GM23338 (cell line): ENCODE data around the gene PGLYRP1. TPM values are rescaled to one million over a fixed set of nuclear protein-coding genes. Genes with fewer than 3 reads are reported as not detected.

ENCODE experiments used
- ATAC-seq: fragments of 200-7000 bp; cut with Tn5 transposase; 3 replicates; pipeline ENCODE4 v1.9.1; 2020
- DNase-seq: peaks from one replicate; pipeline ENCODE4 v3.0.0-alpha.2; 2015; ENCODE audit warnings: low spot score
- H2AFZ ChIP-seq: fragments of 200-600 bp; sonication (generic); 2 replicates; pipeline ENCODE4 v1.8.0; 2016; ENCODE audit warnings: antibody characterized with exemption, mild to moderate bottlenecking, moderate library complexity
- H3F3A ChIP-seq: fragments of 200-600 bp; sonication (generic); replicated peaks from 2 replicates; pipeline ENCODE4 v1.8.0; 2017; ENCODE audit warnings: antibody characterized with exemption, mixed run types, low read depth
- H3K27ac ChIP-seq: fragments of 200-600 bp; sonication (generic); 2 replicates; pipeline ENCODE4 v1.6.1; 2016; ENCODE audit warnings: low read depth
- H3K27me3 ChIP-seq: fragments of 200-600 bp; sonication (generic); 2 replicates; pipeline ENCODE4 v1.8.0; 2016; ENCODE audit warnings: mild to moderate bottlenecking, mixed run types, moderate library complexity; ENCODE audit not compliant: insufficient read depth
- H3K36me3 ChIP-seq: fragments of 200-600 bp; sonication (generic); 2 replicates; pipeline ENCODE4 v1.8.0; 2016; ENCODE audit warnings: mild to moderate bottlenecking; ENCODE audit not compliant: insufficient read depth
- H3K4me1 ChIP-seq: fragments of 200-600 bp; sonication (generic); 2 replicates; pipeline ENCODE4 v1.8.0; 2016; ENCODE audit warnings: mild to moderate bottlenecking, moderate library complexity; ENCODE audit not compliant: insufficient read depth
- H3K4me2 ChIP-seq: fragments of 200-600 bp; sonication (generic); 2 replicates; pipeline ENCODE4 v1.7.1; 2017; ENCODE audit warnings: mixed run types
- H3K4me3 ChIP-seq: fragments of 200-600 bp; sonication (generic); 2 replicates; pipeline ENCODE4 v1.6.1; 2016; ENCODE audit warnings: mixed run types
- H3K79me2 ChIP-seq: fragments of 200-600 bp; sonication (generic); replicated peaks from 2 replicates; pipeline ENCODE4 v1.8.0; 2017; ENCODE audit warnings: mild to moderate bottlenecking; ENCODE audit not compliant: insufficient read depth
- H3K9me2 ChIP-seq: fragments of 200-600 bp; sonication (generic); 2 replicates; pipeline ENCODE4 v1.8.0; 2017; ENCODE audit not compliant: insufficient read depth
- H4K20me1 ChIP-seq: fragments of 200-600 bp; sonication (generic); replicated peaks from 2 replicates; pipeline ENCODE4 v1.8.0; 2017; ENCODE audit warnings: mild to moderate bottlenecking; ENCODE audit not compliant: insufficient read depth
- H3K27ac Mint-ChIP-seq: 2 replicates; pipeline ENCODE4 v1.8.0; 2020; ENCODE audit warnings: inconsistent platforms, mild to moderate bottlenecking, moderate library complexity, mixed read lengths
- H3K27me3 Mint-ChIP-seq: 3 replicates; pipeline ENCODE4 v1.8.0; 2022; ENCODE audit warnings: low read depth, mild to moderate bottlenecking, moderate library complexity, mixed read lengths, inconsistent platforms; ENCODE audit not compliant: insufficient read depth, poor library complexity
- H3K36me3 Mint-ChIP-seq: 3 replicates; pipeline ENCODE4 v1.8.0; 2021; ENCODE audit warnings: low read depth, mild to moderate bottlenecking, inconsistent platforms, moderate library complexity, mixed read lengths
- H3K4me1 Mint-ChIP-seq: 3 replicates; pipeline ENCODE4 v1.8.0; 2020; ENCODE audit warnings: mild to moderate bottlenecking, inconsistent platforms, mixed read lengths
- H3K4me3 Mint-ChIP-seq: 3 replicates; pipeline ENCODE4 v1.8.0; 2021; ENCODE audit warnings: moderate library complexity, mild to moderate bottlenecking, inconsistent platforms, mixed read lengths
- H3K9me3 Mint-ChIP-seq: 3 replicates; pipeline ENCODE4 v1.8.0; 2020; ENCODE audit warnings: moderate library complexity, mild to moderate bottlenecking, inconsistent platforms, mixed read lengths
- CREB1 ChIP-seq: fragments of 250-450 bp; sonication (Bioruptor Pico); IDR thresholded peaks from 2 replicates; pipeline ENCODE4 v1.5.0; 2020; ENCODE audit warnings: low read depth, mild to moderate bottlenecking, moderate library complexity
- EZH2 ChIP-seq: fragments of 200-600 bp; sonication (generic); IDR thresholded peaks from one replicate; pipeline ENCODE4 v1.8.0; 2017; ENCODE audit warnings: antibody characterized with exemption, mild to moderate bottlenecking, low read depth; ENCODE audit not compliant: unreplicated experiment
- EZH2phosphoT487 ChIP-seq: fragments of 200-600 bp; sonication (generic); IDR thresholded peaks from one replicate; pipeline ENCODE4 v1.8.1; 2018; ENCODE audit warnings: antibody characterized with exemption; ENCODE audit not compliant: unreplicated experiment
- JUNB ChIP-seq: IDR thresholded peaks from one replicate; pipeline ENCODE4 v1.6.1; 2016; ENCODE audit warnings: antibody characterized with exemption; ENCODE audit not compliant: unreplicated experiment
- NANOG ChIP-seq: IDR thresholded peaks from 2 replicates; pipeline ENCODE4 v1.6.1; 2016; ENCODE audit warnings: antibody characterized with exemption, borderline replicate concordance
- POLR2AphosphoS5 ChIP-seq: IDR thresholded peaks from 2 replicates; pipeline ENCODE4 v1.6.1; 2016; ENCODE audit warnings: antibody characterized with exemption, low read depth
- STAT1 ChIP-seq: IDR thresholded peaks from one replicate; pipeline ENCODE4 v1.6.1; 2016; ENCODE audit warnings: antibody characterized with exemption; ENCODE audit not compliant: unreplicated experiment
- ZNF114 ChIP-seq: fragments of 250-450 bp; sonication (Bioruptor Pico); IDR thresholded peaks from 2 replicates; pipeline ENCODE4 v1.5.0; 2020; ENCODE audit warnings: mild to moderate bottlenecking, moderate library complexity
- ZNF331 ChIP-seq: fragments of 250-450 bp; sonication (Bioruptor Pico); IDR thresholded peaks from 2 replicates; pipeline ENCODE4 v1.5.0; 2020; ENCODE audit warnings: low read depth, mild to moderate bottlenecking, moderate library complexity
- polyA plus RNA-seq: library from polyadenylated mRNA; unstranded; fragments of >200 nt; fragmentation: Nextera tagmentation; extraction: Ambion mirVana; gene quantifications from 2 replicates; pipeline ENCODE4 v1.2.1, GENCODE V29; 2016
- total RNA-seq: library from RNA; depleted of rRNA; stranded (reverse); fragments of >200 nt; shearing (Covaris generic); gene quantifications from 2 replicates; pipeline ENCODE4 v1.2.3, GENCODE V29; 2014
- TF ChIP-seq, protein P1 (sequence below): fragments of 250-450 bp; sonication (Bioruptor Pico); IDR thresholded peaks from 2 replicates; pipeline ENCODE4 v1.5.0; 2020; ENCODE audit warnings: mild to moderate bottlenecking, moderate library complexity
- TF ChIP-seq, protein P2 (sequence below): IDR thresholded peaks from one replicate; pipeline ENCODE4 v1.6.1; 2018; ENCODE audit warnings: antibody characterized with exemption; ENCODE audit not compliant: unreplicated experiment
- TF ChIP-seq, protein P3 (sequence below): IDR thresholded peaks from 2 replicates; pipeline ENCODE4 v1.6.1; 2016; ENCODE audit warnings: antibody characterized with exemption
- TF ChIP-seq, protein P4 (sequence below), 2 experiments: fragments of 200-600 bp in 1 of 2; sonication (generic) in 1 of 2; conservative IDR thresholded peaks; 2 replicates each; pipeline versions ENCODE4 v1.5.1 to v1.6.1; 2016 to 2017; ENCODE audit warnings: antibody characterized with exemption in 2 of 2, low read depth in 2 of 2, mild to moderate bottlenecking in 2 of 2, moderate library complexity in 1 of 2

Gene PGLYRP1
- total and polyA plus RNA-seq, 2 experiments from 2014 or later, result not detected

DNA sequence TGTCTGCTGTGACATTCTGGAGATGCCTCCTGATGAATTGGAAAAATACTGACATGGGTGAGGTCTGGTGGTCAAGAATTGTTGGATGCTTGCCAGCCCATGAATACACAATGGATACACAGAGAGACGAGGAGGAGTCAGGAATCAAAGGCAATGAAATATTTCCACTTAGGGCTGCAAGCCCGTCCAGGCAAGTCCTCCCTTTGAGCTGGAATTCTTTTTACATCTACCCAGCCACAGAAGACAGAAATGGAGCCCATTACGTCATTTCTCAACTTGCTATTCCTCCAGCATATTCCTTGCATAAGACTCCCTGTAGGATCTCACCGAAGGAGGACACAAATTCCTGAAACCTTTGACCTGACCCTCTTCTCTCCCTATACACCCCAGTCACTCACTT is 33.7 kb upstream of the PGLYRP1 start:
- Histone ChIP-seq H3K27me3 (0 out of 2 replicates have a peak, but pooled peaks cover 5% of the 10 kb centered on the region), H3K4me3 (no peak overlapping the region), H3K4me2 (no peak overlapping the region), H3K9me2 (peaks cover 3% of the 10 kb centered on the region; the same call in 1 of the 2 replicates), H3K36me3 (no peaks in the 10 kb centered on the region), H4K20me1 (no peaks in the 10 kb centered on the region), H3K4me1 (no peaks in the 10 kb centered on the region), H3K27ac (no peak overlapping the region), H3K79me2 (no peaks in the 10 kb centered on the region), H2AFZ (no peak overlapping the region), H3F3A (no peaks in the 10 kb centered on the region)
- Mint-ChIP-seq H3K36me3 (peaks cover 4% of the 10 kb centered on the region; the same call in 1 of the 3 replicates), H3K27me3 (peaks cover 2% of the 10 kb centered on the region), H3K4me1 (no peaks in the 10 kb centered on the region), H3K9me3 (peaks cover 34% of the 10 kb centered on the region), H3K4me3 (no peak overlapping the region), H3K27ac (no peak overlapping the region)
- ATAC-seq (no peak), DNase-seq (no peak)
- TF ChIP-seq ZNF331 (CRISPR knock-in tag) (no peak), CREB1 (CRISPR knock-in tag) (no peak), POLR2AphosphoS5 (no peak), ZNF114 (CRISPR knock-in tag) (no peak), JUNB (no peak), STAT1 (no peak), EZH2 (no peak), NANOG (no peak), EZH2phosphoT487 (no peak)
- TF ChIP-seq, protein P1, sequence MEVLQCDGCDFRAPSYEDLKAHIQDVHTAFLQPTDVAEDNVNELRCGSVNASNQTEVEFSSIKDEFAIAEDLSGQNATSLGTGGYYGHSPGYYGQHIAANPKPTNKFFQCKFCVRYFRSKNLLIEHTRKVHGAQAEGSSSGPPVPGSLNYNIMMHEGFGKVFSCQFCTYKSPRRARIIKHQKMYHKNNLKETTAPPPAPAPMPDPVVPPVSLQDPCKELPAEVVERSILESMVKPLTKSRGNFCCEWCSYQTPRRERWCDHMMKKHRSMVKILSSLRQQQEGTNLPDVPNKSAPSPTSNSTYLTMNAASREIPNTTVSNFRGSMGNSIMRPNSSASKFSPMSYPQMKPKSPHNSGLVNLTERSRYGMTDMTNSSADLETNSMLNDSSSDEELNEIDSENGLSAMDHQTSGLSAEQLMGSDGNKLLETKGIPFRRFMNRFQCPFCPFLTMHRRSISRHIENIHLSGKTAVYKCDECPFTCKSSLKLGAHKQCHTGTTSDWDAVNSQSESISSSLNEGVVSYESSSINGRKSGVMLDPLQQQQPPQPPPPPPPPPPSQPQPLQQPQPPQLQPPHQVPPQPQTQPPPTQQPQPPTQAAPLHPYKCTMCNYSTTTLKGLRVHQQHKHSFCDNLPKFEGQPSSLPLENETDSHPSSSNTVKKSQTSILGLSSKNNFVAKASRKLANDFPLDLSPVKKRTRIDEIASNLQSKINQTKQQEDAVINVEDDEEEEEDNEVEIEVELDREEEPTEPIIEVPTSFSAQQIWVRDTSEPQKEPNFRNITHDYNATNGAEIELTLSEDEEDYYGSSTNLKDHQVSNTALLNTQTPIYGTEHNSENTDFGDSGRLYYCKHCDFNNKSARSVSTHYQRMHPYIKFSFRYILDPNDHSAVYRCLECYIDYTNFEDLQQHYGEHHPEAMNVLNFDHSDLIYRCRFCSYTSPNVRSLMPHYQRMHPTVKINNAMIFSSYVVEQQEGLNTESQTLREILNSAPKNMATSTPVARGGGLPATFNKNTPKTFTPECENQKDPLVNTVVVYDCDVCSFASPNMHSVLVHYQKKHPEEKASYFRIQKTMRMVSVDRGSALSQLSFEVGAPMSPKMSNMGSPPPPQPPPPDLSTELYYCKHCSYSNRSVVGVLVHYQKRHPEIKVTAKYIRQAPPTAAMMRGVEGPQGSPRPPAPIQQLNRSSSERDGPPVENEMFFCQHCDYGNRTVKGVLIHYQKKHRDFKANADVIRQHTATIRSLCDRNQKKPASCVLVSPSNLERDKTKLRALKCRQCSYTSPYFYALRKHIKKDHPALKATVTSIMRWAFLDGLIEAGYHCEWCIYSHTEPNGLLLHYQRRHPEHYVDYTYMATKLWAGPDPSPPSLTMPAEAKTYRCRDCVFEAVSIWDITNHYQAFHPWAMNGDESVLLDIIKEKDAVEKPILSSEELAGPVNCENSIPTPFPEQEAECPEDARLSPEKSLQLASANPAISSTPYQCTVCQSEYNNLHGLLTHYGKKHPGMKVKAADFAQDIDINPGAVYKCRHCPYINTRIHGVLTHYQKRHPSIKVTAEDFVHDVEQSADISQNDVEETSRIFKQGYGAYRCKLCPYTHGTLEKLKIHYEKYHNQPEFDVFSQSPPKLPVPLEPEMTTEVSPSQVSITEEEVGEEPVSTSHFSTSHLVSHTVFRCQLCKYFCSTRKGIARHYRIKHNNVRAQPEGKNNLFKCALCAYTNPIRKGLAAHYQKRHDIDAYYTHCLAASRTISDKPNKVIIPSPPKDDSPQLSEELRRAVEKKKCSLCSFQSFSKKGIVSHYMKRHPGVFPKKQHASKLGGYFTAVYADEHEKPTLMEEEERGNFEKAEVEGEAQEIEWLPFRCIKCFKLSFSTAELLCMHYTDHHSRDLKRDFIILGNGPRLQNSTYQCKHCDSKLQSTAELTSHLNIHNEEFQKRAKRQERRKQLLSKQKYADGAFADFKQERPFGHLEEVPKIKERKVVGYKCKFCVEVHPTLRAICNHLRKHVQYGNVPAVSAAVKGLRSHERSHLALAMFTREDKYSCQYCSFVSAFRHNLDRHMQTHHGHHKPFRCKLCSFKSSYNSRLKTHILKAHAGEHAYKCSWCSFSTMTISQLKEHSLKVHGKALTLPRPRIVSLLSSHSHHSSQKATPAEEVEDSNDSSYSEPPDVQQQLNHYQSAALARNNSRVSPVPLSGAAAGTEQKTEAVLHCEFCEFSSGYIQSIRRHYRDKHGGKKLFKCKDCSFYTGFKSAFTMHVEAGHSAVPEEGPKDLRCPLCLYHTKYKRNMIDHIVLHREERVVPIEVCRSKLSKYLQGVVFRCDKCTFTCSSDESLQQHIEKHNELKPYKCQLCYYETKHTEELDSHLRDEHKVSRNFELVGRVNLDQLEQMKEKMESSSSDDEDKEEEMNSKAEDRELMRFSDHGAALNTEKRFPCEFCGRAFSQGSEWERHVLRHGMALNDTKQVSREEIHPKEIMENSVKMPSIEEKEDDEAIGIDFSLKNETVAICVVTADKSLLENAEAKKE (CRISPR knock-in tag), result no peak
- TF ChIP-seq, protein P2, sequence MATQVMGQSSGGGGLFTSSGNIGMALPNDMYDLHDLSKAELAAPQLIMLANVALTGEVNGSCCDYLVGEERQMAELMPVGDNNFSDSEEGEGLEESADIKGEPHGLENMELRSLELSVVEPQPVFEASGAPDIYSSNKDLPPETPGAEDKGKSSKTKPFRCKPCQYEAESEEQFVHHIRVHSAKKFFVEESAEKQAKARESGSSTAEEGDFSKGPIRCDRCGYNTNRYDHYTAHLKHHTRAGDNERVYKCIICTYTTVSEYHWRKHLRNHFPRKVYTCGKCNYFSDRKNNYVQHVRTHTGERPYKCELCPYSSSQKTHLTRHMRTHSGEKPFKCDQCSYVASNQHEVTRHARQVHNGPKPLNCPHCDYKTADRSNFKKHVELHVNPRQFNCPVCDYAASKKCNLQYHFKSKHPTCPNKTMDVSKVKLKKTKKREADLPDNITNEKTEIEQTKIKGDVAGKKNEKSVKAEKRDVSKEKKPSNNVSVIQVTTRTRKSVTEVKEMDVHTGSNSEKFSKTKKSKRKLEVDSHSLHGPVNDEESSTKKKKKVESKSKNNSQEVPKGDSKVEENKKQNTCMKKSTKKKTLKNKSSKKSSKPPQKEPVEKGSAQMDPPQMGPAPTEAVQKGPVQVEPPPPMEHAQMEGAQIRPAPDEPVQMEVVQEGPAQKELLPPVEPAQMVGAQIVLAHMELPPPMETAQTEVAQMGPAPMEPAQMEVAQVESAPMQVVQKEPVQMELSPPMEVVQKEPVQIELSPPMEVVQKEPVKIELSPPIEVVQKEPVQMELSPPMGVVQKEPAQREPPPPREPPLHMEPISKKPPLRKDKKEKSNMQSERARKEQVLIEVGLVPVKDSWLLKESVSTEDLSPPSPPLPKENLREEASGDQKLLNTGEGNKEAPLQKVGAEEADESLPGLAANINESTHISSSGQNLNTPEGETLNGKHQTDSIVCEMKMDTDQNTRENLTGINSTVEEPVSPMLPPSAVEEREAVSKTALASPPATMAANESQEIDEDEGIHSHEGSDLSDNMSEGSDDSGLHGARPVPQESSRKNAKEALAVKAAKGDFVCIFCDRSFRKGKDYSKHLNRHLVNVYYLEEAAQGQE, result no peak
- TF ChIP-seq, protein P3, sequence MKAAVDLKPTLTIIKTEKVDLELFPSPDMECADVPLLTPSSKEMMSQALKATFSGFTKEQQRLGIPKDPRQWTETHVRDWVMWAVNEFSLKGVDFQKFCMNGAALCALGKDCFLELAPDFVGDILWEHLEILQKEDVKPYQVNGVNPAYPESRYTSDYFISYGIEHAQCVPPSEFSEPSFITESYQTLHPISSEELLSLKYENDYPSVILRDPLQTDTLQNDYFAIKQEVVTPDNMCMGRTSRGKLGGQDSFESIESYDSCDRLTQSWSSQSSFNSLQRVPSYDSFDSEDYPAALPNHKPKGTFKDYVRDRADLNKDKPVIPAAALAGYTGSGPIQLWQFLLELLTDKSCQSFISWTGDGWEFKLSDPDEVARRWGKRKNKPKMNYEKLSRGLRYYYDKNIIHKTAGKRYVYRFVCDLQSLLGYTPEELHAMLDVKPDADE, result no peak
- TF ChIP-seq, protein P4, sequence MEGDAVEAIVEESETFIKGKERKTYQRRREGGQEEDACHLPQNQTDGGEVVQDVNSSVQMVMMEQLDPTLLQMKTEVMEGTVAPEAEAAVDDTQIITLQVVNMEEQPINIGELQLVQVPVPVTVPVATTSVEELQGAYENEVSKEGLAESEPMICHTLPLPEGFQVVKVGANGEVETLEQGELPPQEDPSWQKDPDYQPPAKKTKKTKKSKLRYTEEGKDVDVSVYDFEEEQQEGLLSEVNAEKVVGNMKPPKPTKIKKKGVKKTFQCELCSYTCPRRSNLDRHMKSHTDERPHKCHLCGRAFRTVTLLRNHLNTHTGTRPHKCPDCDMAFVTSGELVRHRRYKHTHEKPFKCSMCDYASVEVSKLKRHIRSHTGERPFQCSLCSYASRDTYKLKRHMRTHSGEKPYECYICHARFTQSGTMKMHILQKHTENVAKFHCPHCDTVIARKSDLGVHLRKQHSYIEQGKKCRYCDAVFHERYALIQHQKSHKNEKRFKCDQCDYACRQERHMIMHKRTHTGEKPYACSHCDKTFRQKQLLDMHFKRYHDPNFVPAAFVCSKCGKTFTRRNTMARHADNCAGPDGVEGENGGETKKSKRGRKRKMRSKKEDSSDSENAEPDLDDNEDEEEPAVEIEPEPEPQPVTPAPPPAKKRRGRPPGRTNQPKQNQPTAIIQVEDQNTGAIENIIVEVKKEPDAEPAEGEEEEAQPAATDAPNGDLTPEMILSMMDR (conservative IDR thresholded peaks at IDR 0.05; ENCODE audit: low read depth in 2 of 2), result no peak
